ENCODE results near the gene ADRA1B.
A peak's percentile ranks its signal among the peaks of the same experiment; 100 is the strongest.

DNA sequence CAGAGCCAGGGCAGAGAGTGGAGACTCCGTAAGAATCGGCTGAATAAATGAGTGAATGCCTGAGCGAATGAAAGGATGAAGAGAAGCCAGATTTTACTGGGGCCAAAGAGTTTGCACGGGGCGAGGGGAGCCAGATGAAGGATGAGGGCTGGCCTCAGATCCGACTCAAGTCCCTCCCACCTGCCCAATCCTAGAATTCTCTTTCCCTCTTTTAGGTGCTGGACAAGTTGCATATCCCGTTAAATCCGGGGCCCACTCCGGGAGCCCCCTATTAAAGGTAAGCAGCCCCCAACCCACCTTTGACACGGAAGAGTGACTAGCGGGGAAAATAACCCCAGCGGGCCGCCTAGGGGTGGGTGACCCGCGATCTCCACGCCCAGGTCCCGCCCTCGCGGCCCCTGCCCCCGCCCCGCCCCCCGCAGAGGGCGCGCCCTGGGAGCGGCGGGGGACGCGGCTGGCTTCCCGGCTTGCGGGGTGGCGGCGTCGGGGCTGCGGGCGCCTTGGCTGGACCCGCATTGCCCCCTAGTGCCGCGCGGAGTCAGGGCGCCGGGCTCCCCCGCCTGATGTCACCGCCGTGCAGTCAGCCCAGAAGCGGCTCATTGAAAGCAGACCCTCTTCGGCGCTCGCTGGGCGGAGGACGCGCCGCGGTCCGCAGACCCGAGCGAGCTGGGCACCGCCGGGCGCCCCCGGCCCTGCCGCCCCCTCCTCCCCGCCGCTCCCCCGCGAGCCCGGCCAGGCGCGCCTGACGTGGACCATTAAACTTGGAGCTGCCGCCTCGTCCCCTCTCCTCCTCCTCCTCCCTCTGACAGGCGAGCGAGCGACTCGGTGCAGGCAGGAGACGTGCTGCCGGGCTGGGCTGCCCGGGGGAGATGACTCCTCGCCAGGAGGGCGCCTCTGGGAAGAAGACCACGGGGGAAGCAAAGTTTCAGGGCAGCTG lies at the start of gene ADRA1B:
- no peak for TF ChIP-seq POLR2A (IDR thresholded peaks at IDR 0.05)
- TF ChIP-seq, protein P1, sequence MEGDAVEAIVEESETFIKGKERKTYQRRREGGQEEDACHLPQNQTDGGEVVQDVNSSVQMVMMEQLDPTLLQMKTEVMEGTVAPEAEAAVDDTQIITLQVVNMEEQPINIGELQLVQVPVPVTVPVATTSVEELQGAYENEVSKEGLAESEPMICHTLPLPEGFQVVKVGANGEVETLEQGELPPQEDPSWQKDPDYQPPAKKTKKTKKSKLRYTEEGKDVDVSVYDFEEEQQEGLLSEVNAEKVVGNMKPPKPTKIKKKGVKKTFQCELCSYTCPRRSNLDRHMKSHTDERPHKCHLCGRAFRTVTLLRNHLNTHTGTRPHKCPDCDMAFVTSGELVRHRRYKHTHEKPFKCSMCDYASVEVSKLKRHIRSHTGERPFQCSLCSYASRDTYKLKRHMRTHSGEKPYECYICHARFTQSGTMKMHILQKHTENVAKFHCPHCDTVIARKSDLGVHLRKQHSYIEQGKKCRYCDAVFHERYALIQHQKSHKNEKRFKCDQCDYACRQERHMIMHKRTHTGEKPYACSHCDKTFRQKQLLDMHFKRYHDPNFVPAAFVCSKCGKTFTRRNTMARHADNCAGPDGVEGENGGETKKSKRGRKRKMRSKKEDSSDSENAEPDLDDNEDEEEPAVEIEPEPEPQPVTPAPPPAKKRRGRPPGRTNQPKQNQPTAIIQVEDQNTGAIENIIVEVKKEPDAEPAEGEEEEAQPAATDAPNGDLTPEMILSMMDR (IDR thresholded peaks at IDR 0.05), result peak in 4 of 5 experiments; percentile 11 to 57 (median 45)
- TF ChIP-seq POLR2AphosphoS5 (IDR thresholded peaks at IDR 0.05), result no peak

Data from transverse colon (tissue), 4 donors.